Transverse colon (tissue), 4 donors: ENCODE results near the gene C2orf92.

ENCODE experiments used
- CTCF ChIP-seq, 5 experiments: fragments of 200-600 bp in 3 of 5; fragments of 450-650 bp in 2 of 5; sonication (generic) in 3 of 5; IDR thresholded peaks; 1 replicate in 2 of 5; 2 replicates in 3 of 5; pipeline ENCODE4 v1.5.1; 2016 to 2017; ENCODE audit warnings: antibody characterized with exemption in 5 of 5, inconsistent platforms in 3 of 5, mild to moderate bottlenecking in 2 of 5, moderate library complexity in 1 of 5
- POLR2A ChIP-seq: fragments of 450-650 bp; IDR thresholded peaks from one replicate; pipeline ENCODE4 v1.6.1; 2016; ENCODE audit warnings: antibody characterized with exemption, mild to moderate bottlenecking, moderate library complexity
- POLR2AphosphoS5 ChIP-seq, 3 donors: sonication (generic); formaldehyde crosslinking; IDR thresholded peaks; one replicate each; pipeline ENCODE4 v1.6.1; 2016; ENCODE audit warnings: antibody characterized with exemption in 3 of 3

- no peak for TF ChIP-seq CTCF (IDR thresholded peaks at IDR 0.05)
- no peak for TF ChIP-seq POLR2A
- TF ChIP-seq POLR2AphosphoS5 (IDR thresholded peaks at IDR 0.05), result no peak
Observed at GRCh38 chr2:97736185-97736584, 66.7 kb downstream of the C2orf92 start.
